ENCODE data around the gene TGM2. TPM values are rescaled to one million over a fixed set of nuclear protein-coding genes. Genes with fewer than 3 reads are reported as not detected.

Gene TGM2
- total RNA-seq, 4 donors from 2014 or later: 2.8 to 33.2 (median 11.5) TPM

DNA sequence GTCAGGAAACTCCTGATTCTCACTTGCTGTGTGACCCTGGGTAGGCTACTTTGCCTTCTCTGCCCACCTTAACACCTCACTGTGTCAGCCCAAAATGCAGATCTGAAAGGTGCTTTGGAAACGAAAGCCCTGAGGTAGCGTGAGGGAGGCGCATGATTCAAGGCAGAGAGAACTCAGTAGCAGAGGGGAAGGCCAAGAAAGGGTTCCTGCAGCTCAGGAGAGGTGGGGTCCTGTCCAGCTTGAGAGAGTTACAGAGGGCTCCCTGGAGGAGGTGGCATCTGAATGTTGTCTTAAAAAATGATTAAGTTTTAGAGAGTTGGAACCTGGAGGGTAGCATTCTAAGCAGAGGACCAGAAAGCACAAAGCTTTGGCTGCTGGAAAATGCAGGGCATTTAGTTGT is 13.6 kb downstream of the TGM2 start:
- TF ChIP-seq POLR2A (IDR thresholded peaks at IDR 0.05): no peak
- TF ChIP-seq CTCF (IDR thresholded peaks at IDR 0.05): no peak
- peaks cover 0 to 10% (median 0%) of the 10 kb centered on the region in 3 donors for H3K36me3 ChIP-seq

DNA sequence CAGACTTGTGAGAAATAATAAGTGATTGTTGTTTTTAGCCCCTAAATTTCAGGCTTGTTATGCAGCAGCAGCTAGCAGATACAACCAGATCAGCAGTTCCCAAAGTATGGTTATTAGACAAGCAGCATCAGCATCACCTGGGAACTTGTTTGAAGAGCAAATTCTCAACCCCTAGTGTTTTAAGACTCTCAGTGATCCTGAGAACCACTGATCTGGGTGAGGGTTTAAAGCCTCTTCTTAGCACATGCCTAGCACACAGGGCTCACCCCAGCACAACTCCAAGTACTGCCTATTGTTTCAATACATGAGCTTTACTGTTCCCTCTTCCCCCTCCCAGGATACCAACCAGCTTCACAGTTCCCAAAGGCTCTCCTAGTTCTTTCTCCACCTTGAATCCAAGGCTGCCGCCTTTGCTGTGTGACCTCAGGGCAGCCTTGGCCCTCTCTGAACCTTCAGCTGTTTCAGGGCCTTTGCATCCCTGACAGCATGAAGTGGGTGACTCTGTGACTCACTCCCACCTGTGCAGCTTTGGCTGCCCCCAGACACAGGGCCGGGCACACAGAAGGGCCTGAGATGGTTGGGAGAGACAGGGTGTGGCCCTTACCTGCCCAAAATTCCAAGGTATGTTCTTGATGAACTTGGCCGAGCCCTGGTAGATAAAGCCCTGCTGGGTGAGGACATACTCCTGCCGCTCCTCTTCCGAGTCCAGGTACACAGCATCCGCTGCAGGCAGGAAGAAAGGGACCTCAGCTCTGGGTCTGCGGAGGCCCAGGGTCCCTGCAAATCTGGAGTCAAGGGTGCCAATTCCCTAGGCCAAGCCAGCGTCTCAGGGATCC is 14.5 kb downstream of the TGM2 start:
- 80 to 90% methylated on average over 2 to 4 of the region's 8 CpGs for WGBS, 2 donors
- Histone ChIP-seq H3K4me3 (no peak overlapping the region), H3K9me3 (no peaks in the 10 kb centered on the region), H3K27me3 (peaks cover 0 to 6% (median 0%) of the 10 kb centered on the region in 4 donors), H3K4me1 (peaks cover 6 to 30% (median 19%) of the 10 kb centered on the region in 3 donors), H3K36me3 (peaks cover 0 to 10% (median 0%) of the 10 kb centered on the region in 3 donors), H3K27ac (no peak overlapping the region)
- DNase-seq: no peak
- no peak for TF ChIP-seq CTCF (IDR thresholded peaks at IDR 0.05)
- TF ChIP-seq POLR2A (IDR thresholded peaks at IDR 0.05): no peak
- intact Hi-C loops (cut with DNase I): no loop called here

More for the DNA sequence above, 13.6 kb downstream of the TGM2 start:
- peaks cover 0 to 6% (median 0%) of the 10 kb centered on the region in 4 donors for H3K27me3 ChIP-seq
- DNase-seq: no peak
- no peak overlapping the region for H3K4me3 ChIP-seq
- H3K4me1 ChIP-seq: peaks cover 6 to 38% (median 22%) of the 10 kb centered on the region in 3 donors
- WGBS, 2 donors: 79 to 88% methylated on average over 3 of the region's 3 CpGs
- intact Hi-C loops (cut with DNase I): no loop called here
- peak overlapping the region in 3 of 4 donors; percentile 80 to 85 (median 84) for H3K27ac ChIP-seq
- H3K9me3 ChIP-seq: no peaks in the 10 kb centered on the region

DNA sequence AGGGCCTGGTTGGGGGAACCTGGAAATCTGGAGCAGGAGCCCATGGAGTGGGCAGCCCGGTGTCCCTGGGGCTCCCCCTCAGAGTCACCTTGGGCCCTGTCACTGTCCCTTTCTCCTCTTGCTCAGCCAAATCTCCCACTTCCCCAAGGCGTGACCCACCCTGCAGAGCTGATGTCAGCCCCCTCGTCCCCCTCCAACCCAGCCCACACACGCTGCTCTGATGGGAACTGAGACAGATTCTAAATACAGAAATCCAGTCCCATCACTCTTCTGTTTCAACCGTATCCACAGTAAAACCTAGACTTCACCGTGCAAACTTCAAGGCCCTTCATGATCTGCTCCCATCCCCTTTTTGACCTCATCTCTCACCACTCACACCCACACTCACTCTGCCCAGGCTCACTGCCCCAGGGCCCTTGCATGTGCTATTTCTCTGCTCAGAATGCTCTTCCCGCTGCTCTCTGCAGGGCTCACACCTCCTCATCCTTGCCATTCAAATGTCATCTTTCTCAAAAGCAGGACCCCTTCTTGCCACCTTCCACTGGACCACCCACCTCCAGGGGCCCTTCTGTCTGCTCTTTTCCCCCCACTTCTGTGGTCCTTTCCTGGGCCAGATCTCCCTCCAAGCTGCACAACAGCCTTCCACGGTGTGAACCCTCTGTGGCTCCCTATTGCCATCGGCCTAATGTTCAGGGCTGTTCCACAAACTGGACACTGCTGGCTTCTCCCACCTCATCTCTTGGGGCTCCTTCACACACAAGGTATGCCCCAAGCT is 16.6 kb downstream of the TGM2 start:
- TF ChIP-seq POLR2A (IDR thresholded peaks at IDR 0.05): no peak
- no peak for DNase-seq
- H3K4me1 ChIP-seq: peaks cover 23 to 45% (median 33%) of the 10 kb centered on the region in 3 donors

DNA sequence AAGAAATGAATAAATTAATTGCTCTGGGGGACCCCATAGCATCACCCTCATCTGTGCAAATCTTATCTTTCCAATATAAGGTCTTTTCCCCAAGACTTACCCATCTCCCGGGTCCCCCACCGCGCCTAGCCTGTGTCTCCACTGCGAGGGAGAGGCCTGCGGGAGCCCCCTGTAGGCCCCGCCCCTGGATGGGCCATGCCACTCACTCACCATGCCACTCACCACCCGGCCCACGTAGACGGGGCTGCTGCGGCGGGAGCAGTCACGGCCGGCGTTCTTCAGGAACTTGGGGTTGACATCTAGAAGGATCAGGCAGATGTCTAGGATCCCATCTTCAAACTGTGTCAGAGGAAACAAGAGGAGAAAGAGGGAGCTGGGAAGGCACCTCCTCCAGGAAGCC is 17.3 kb downstream of the TGM2 start:
- 60 to 100% methylated on average over 1 to 6 of the region's 14 CpGs for WGBS, 2 donors
- H3K27ac ChIP-seq: no peak overlapping the region

More for the DNA sequence above, 16.6 kb downstream of the TGM2 start:
- Histone ChIP-seq H3K27me3 (peaks cover 0 to 6% (median 0%) of the 10 kb centered on the region in 4 donors), H3K36me3 (peaks cover 0 to 10% (median 0%) of the 10 kb centered on the region in 3 donors), H3K4me3 (no peak overlapping the region), H3K9me3 (no peaks in the 10 kb centered on the region), H3K27ac (peak overlapping the region in 1 of 4 donors; percentile 13)
- 87 to 89% methylated on average over 6 to 9 of the region's 9 CpGs for WGBS, 2 donors
- intact Hi-C loops (cut with DNase I): no loop called here

More for the DNA sequence above, 17.3 kb downstream of the TGM2 start:
- intact Hi-C loops (cut with DNase I): no loop called here
- Histone ChIP-seq H3K27me3 (peaks cover 0 to 6% (median 0%) of the 10 kb centered on the region in 4 donors), H3K9me3 (no peaks in the 10 kb centered on the region), H3K4me3 (no peak overlapping the region), H3K4me1 (peaks cover 28 to 45% (median 32%) of the 10 kb centered on the region in 3 donors), H3K36me3 (peaks cover 0 to 10% (median 0%) of the 10 kb centered on the region in 3 donors)
- no peak for DNase-seq
- TF ChIP-seq CTCF (IDR thresholded peaks at IDR 0.05) (no peak), POLR2A (IDR thresholded peaks at IDR 0.05) (no peak)

All from esophagus squamous epithelium (tissue), 5 donors.